H9 (cell line): ENCODE data around the gene MTG1. TPM values are rescaled to one million over a fixed set of nuclear protein-coding genes. Genes with fewer than 3 reads are reported as not detected.

ENCODE experiments used
- DNase-seq: peaks from one replicate; pipeline ENCODE4 v3.0.0-alpha.2; 2017
- H2AFZ ChIP-seq: one replicate; pipeline ENCODE4 v1.6.1; 2013; ENCODE audit warnings: mild to moderate bottlenecking, low read length, control low read depth, moderate library complexity
- H2AK5ac ChIP-seq: 2 replicates; pipeline ENCODE4 v1.6.1; 2013; ENCODE audit warnings: low read length, control low read depth, mixed read lengths; ENCODE audit not compliant: insufficient read length
- H2BK120ac ChIP-seq: one replicate; pipeline ENCODE4 v1.6.1; 2013; ENCODE audit warnings: low read depth, mild to moderate bottlenecking, low read length, control low read depth, inconsistent platforms; ENCODE audit not compliant: poor library complexity, severe bottlenecking
- H2BK12ac ChIP-seq: 2 replicates; pipeline ENCODE4 v1.6.1; 2013; ENCODE audit warnings: low read length, control low read depth, mixed read lengths, low read depth; ENCODE audit not compliant: insufficient read length
- H2BK15ac ChIP-seq: 2 replicates; pipeline ENCODE4 v1.6.1; 2013; ENCODE audit warnings: low read depth, low read length, control low read depth
- H2BK20ac ChIP-seq: one replicate; pipeline ENCODE4 v1.6.1; 2013; ENCODE audit warnings: low read depth, mild to moderate bottlenecking, low read length, control low read depth, inconsistent platforms; ENCODE audit not compliant: poor library complexity, severe bottlenecking
- H2BK5ac ChIP-seq: 2 replicates; pipeline ENCODE4 v1.6.1; 2013; ENCODE audit warnings: low read length, control low read depth, mixed read lengths; ENCODE audit not compliant: insufficient read length
- H3K14ac ChIP-seq: 2 replicates; pipeline ENCODE4 v1.6.1; 2013; ENCODE audit warnings: low read length, control low read depth; ENCODE audit not compliant: insufficient read depth
- H3K18ac ChIP-seq: 2 replicates; pipeline ENCODE4 v1.6.1; 2013; ENCODE audit warnings: low read depth, mild to moderate bottlenecking, mixed read lengths, low read length, control low read depth; ENCODE audit not compliant: insufficient read length
- H3K23ac ChIP-seq: 2 replicates; pipeline ENCODE4 v1.6.1; 2013; ENCODE audit warnings: low read length, control low read depth, mixed read lengths, low read depth; ENCODE audit not compliant: insufficient read length
- H3K23me2 ChIP-seq: 2 replicates; pipeline ENCODE4 v1.6.1; 2013; ENCODE audit warnings: low read depth, mild to moderate bottlenecking, mixed read lengths, low read length, control low read depth; ENCODE audit not compliant: insufficient read length, poor library complexity, severe bottlenecking
- H3K27ac ChIP-seq: 2 replicates; pipeline ENCODE4 v1.5.1; 2013; ENCODE audit warnings: low read length, control low read depth, mixed read lengths, low read depth; ENCODE audit not compliant: insufficient read length
- H3K27me3 ChIP-seq: 2 replicates; pipeline ENCODE4 v1.6.1; 2013; ENCODE audit warnings: low read length, control low read depth, inconsistent platforms; ENCODE audit not compliant: insufficient read depth
- H3K4ac ChIP-seq: 2 replicates; pipeline ENCODE4 v1.6.1; 2013; ENCODE audit warnings: low read depth, mild to moderate bottlenecking, control low read depth, inconsistent platforms, low read length, moderate library complexity
- H3K4me1 ChIP-seq: 2 replicates; pipeline ENCODE4 v1.6.1; 2013; ENCODE audit warnings: low read length, control low read depth, inconsistent platforms; ENCODE audit not compliant: insufficient read depth
- H3K4me2 ChIP-seq: 2 replicates; pipeline ENCODE4 v1.6.1; 2013; ENCODE audit warnings: low read length, control low read depth, mixed read lengths; ENCODE audit not compliant: insufficient read length, insufficient read depth
- H3K56ac ChIP-seq: 2 replicates; pipeline ENCODE4 v1.6.1; 2013; ENCODE audit warnings: low read depth, mild to moderate bottlenecking, mixed read lengths, low read length, control low read depth; ENCODE audit not compliant: insufficient read length
- H3K79me1 ChIP-seq: 2 replicates; pipeline ENCODE4 v1.6.1; 2013; ENCODE audit warnings: low read depth, mild to moderate bottlenecking, moderate library complexity, low read length, control low read depth, inconsistent platforms; ENCODE audit not compliant: insufficient read depth, poor library complexity, severe bottlenecking
- H3K79me2 ChIP-seq: 2 replicates; pipeline ENCODE4 v1.6.1; 2013; ENCODE audit warnings: low read length, control low read depth, inconsistent platforms; ENCODE audit not compliant: insufficient read depth
- H3K9ac ChIP-seq: 2 replicates; pipeline ENCODE4 v1.6.1; 2013; ENCODE audit warnings: low read length, control low read depth, mixed read lengths; ENCODE audit not compliant: insufficient read length; ENCODE audit errors: extremely low read depth
- H3K9me3 ChIP-seq: one replicate; pipeline ENCODE4 v1.6.1; 2013; ENCODE audit warnings: low read depth, low read length, inconsistent platforms; ENCODE audit not compliant: control insufficient read depth
- H3T11ph ChIP-seq: one replicate; pipeline ENCODE4 v1.6.1; 2013; ENCODE audit warnings: mild to moderate bottlenecking, low read length, control low read depth, inconsistent platforms
- H4K20me1 ChIP-seq: one replicate; pipeline ENCODE4 v1.6.1; 2013; ENCODE audit not compliant: control insufficient read depth, insufficient read length, insufficient read depth
- H4K5ac ChIP-seq: 2 replicates; pipeline ENCODE4 v1.6.1; 2013; ENCODE audit warnings: low read depth, mild to moderate bottlenecking, mixed read lengths, low read length, control low read depth; ENCODE audit not compliant: insufficient read length
- H4K8ac ChIP-seq: replicated peaks from 2 replicates; pipeline ENCODE4 v1.6.1; 2013; ENCODE audit warnings: low read length, control low read depth, mixed read lengths, low read depth; ENCODE audit not compliant: insufficient read length
- H4K91ac ChIP-seq: 2 replicates; pipeline ENCODE4 v1.6.1; 2013; ENCODE audit warnings: low read depth, mild to moderate bottlenecking, moderate library complexity, mixed read lengths, low read length, control low read depth; ENCODE audit not compliant: insufficient read length
- H3K27ac Mint-ChIP-seq, 3 experiments: 2 replicates in 2 of 3; 3 replicates in 1 of 3; pipeline ENCODE4 v1.8.0; 2020 to 2021; ENCODE audit warnings: mixed read lengths in 3 of 3, mild to moderate bottlenecking in 1 of 3, moderate library complexity in 1 of 3
- H3K27me3 Mint-ChIP-seq: 2 replicates; pipeline ENCODE4 v1.8.0; 2021; ENCODE audit warnings: low read depth, mild to moderate bottlenecking, moderate library complexity, mixed read lengths
- H3K36me3 Mint-ChIP-seq, 3 experiments: 2 replicates in 2 of 3; 3 replicates in 1 of 3; pipeline ENCODE4 v1.8.0; 2020 to 2021; ENCODE audit warnings: low read depth in 3 of 3, mixed read lengths in 3 of 3; ENCODE audit not compliant: insufficient read depth in 1 of 3
- H3K4me1 Mint-ChIP-seq, 2 experiments: 2 replicates each; pipeline ENCODE4 v1.8.0; 2020; ENCODE audit warnings: mixed read lengths in 2 of 2
- H3K4me3 Mint-ChIP-seq, 2 experiments: 2 replicates in 1 of 2; 3 replicates in 1 of 2; pipeline ENCODE4 v1.8.0; 2020 to 2021; ENCODE audit warnings: mild to moderate bottlenecking in 2 of 2, mixed read lengths in 2 of 2, moderate library complexity in 1 of 2
- H3K9me3 Mint-ChIP-seq, 2 experiments: 2 replicates in 1 of 2; 3 replicates in 1 of 2; pipeline ENCODE4 v1.8.0; 2020; ENCODE audit warnings: mild to moderate bottlenecking in 2 of 2, mixed read lengths in 2 of 2, moderate library complexity in 1 of 2
- CTCF ChIP-seq: fragments of 200-600 bp; sonication (generic); conservative IDR thresholded peaks from 3 replicates; pipeline ENCODE4 v1.8.0; 2021; ENCODE audit warnings: antibody characterized with exemption, mild to moderate bottlenecking
- WGBS: extraction: QIAGEN DNeasy Blood & Tissue Kit; methylation state at CpG from one replicate; pipeline ENCODE4 v1.1.7; 2013; ENCODE audit warnings: missing lambda C conversion rate, low lambda C conversion rate, mixed read lengths; ENCODE audit not compliant: insufficient read length; ENCODE audit errors: extremely low coverage; 5-methylcytosine and 5-hydroxymethylcytosine counted together
- total RNA-seq: library from RNA; stranded (reverse); gene quantifications from 2 replicates; pipeline ENCODE4 v1.2.1, GENCODE V29; 2021

Gene MTG1
- total RNA-seq, 1 experiment from 2014 or later = 65.3 TPM

- Histone ChIP-seq H3K9ac (no peak overlapping the region), H3K23ac (no peak overlapping the region), H2AK5ac (no peak overlapping the region), H2BK5ac (no peak overlapping the region), H3K18ac (no peak overlapping the region), H2BK12ac (no peak overlapping the region), H3K27me3 (no peaks in the 10 kb centered on the region; the same call in 1 of the 2 replicates), H3K9me3 (no peaks in the 10 kb centered on the region), H3K14ac (no peak overlapping the region), H2BK15ac (no peak overlapping the region), H4K91ac (no peak overlapping the region), H3K56ac (no peak overlapping the region), H2BK20ac (no peak overlapping the region), H3K23me2 (no peaks in the 10 kb centered on the region), H3K4me2 (no peak overlapping the region), H4K5ac (no peak overlapping the region), H2BK120ac (no peak overlapping the region), H3K27ac (no peak overlapping the region), H2AFZ (no peak overlapping the region), H4K20me1 (no peaks in the 10 kb centered on the region), H3K79me2 (no peaks in the 10 kb centered on the region), H3K4ac (no peak overlapping the region), H3T11ph (no peak overlapping the region), H3K4me1 (no peaks in the 10 kb centered on the region), H4K8ac (no peak overlapping the region), H3K79me1 (no peaks in the 10 kb centered on the region)
- TF ChIP-seq CTCF = no peak
- H3K9me3 Mint-ChIP-seq = no peaks in the 10 kb centered on the region
- H3K36me3 Mint-ChIP-seq = peaks cover 20 to 35% (median 34%) of the 10 kb centered on the region in 3 experiments; a peak in 6 of 7 replicates
- H3K4me1 Mint-ChIP-seq = peaks cover 0 to 2% of the 10 kb centered on the region in 2 experiments; a peak in 1 of 4 replicates
- no peak overlapping the region for H3K27ac Mint-ChIP-seq
- whole genome bisulfite sequencing = no CpG with 5 or more reads among the region's 17 CpGs
- H3K4me3 Mint-ChIP-seq = no peak overlapping the region
- DNase-seq = no peak
- peaks cover 24% of the 10 kb centered on the region for H3K27me3 Mint-ChIP-seq
Measured at GRCh38 chr10:133359972-133360610, 33.9 kb upstream of the MTG1 start.
